ENCODE results near the gene CDH13. TPM values are rescaled to one million over a fixed set of nuclear protein-coding genes. Genes with fewer than 3 reads are reported as not detected.

Gene CDH13
- total RNA-seq, 4 donors from 2014 or later, result 5.8 to 36.7 (median 20.4) TPM

DNA sequence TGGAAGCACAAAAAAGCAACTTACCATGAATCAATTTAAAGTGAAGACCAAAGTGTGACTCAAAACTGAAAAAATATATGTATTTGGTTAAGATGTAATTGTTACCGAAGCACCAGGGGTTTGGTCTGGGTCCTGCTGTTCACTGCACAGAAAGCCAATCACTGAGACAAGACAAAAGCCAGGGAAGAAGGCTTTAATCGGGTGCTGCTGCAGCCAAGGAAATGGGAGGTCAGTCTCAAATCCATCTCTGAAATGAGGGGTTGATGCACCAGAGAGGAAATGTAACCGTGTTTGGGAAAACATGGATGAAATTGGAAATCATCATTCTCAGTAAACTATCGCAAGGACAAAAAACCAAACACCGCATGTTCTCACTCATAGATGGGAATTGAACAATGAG is 1107.4 kb downstream of the CDH13 start:
- ATAC-seq, result no peak
- no peak for TF ChIP-seq CTCF (IDR thresholded peaks at IDR 0.05 in 4 of 5, conservative IDR thresholded peaks at IDR 0.05 in 1 of 5)
- TF ChIP-seq POLR2A (IDR thresholded peaks at IDR 0.05), result no peak
- intact Hi-C loops (cut with DNase I; ENCODE audit: low total_unique reads), result no loop called here

GRCh38 chr16:83737729-83738354 is 1111.1 kb downstream of the CDH13 start:
- no peak for TF ChIP-seq POLR2A (IDR thresholded peaks at IDR 0.05)
- TF ChIP-seq CTCF (IDR thresholded peaks at IDR 0.05 in 4 of 5, conservative IDR thresholded peaks at IDR 0.05 in 1 of 5), result no peak
- Histone ChIP-seq H3K4me1 (no peaks in the 10 kb centered on the region), H3K4me3 (no peak overlapping the region), H3K9me3 (no peaks in the 10 kb centered on the region), H3K27ac (no peak overlapping the region), H3K36me3 (no peaks in the 10 kb centered on the region), H3K27me3 (no peaks in the 10 kb centered on the region)
- ATAC-seq (no peak), DNase-seq (no peak)
- in situ Hi-C loops (cut with MboI; ENCODE audit: low sequenced_read_pairs in 4 of 4) (loop anchor here in 1 of 4 donors (25.0 kb wide), 1 partner anchor 101 kb away; no protein-coding TSS in a partner anchor), intact Hi-C loops (cut with DNase I; ENCODE audit: low total_unique reads) (no loop called here)

More for the DNA sequence above, 1107.4 kb downstream of the CDH13 start:
- Histone ChIP-seq H3K27ac (no peak overlapping the region), H3K4me1 (no peaks in the 10 kb centered on the region), H3K4me3 (no peak overlapping the region), H3K9me3 (no peaks in the 10 kb centered on the region), H3K27me3 (no peaks in the 10 kb centered on the region), H3K36me3 (no peaks in the 10 kb centered on the region)
- DNase-seq, result no peak
- in situ Hi-C loops (cut with MboI; ENCODE audit: low sequenced_read_pairs in 4 of 4), result loop anchor here in 1 of 4 donors (25.0 kb wide), 1 partner anchor 97 kb away; no protein-coding TSS in a partner anchor

GRCh38 chr16:83738923-83739503 is 1112.2 kb downstream of the CDH13 start:
- intact Hi-C loops (cut with DNase I; ENCODE audit: low total_unique reads) (no loop called here), in situ Hi-C loops (cut with MboI; ENCODE audit: low sequenced_read_pairs in 4 of 4) (loop anchor here in 1 of 4 donors (25.0 kb wide), 1 partner anchor 102 kb away; no protein-coding TSS in a partner anchor)
- H3K27me3 ChIP-seq, result no peaks in the 10 kb centered on the region
- no peak overlapping the region for H3K4me3 ChIP-seq
- H3K36me3 ChIP-seq, result no peaks in the 10 kb centered on the region
- H3K27ac ChIP-seq, result no peak overlapping the region
- ATAC-seq, result no peak
- no peaks in the 10 kb centered on the region for H3K4me1 ChIP-seq
- H3K9me3 ChIP-seq, result no peaks in the 10 kb centered on the region
- no peak for DNase-seq
- TF ChIP-seq CTCF (IDR thresholded peaks at IDR 0.05 in 4 of 5, conservative IDR thresholded peaks at IDR 0.05 in 1 of 5) (no peak), POLR2A (IDR thresholded peaks at IDR 0.05) (no peak)

DNA sequence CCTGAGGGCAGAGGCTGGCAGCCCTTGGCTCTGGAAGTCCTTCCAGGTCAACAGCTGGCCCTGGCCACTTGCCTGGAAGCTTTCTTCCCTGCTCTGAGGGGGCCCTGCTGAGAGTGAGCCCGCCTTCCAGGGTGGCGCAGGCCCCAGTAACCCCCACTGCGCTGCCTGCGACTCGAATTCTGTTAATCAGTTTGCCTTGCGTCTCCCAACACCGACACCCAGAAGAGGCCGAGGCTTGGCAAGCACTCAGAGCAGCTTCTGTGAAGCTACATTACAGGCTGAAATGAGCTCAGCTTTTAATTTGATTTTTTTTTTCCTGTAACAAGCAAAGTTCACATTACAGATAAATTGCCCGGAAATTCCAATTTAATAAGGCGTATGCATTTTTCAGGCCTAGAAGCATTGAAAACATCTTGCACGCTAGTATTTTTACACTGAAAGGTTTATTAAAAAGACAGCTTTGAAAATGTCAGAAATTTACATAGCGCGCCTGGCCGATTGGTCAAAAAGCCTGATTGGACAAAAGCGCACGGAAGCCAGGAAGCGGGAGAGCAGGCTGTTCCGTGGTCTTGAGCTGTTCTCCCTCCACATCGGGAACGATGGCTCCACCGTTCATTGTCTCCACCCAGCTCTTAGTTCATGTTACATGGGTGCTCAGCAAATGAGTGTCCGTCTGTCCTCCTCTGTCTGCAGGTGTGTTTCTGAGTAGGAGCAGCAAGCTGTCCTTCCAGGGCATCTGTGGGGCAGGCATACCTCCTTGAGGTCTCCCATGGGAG is 1115.5 kb downstream of the CDH13 start:
- DNase-seq (no peak), ATAC-seq (no peak)
- Histone ChIP-seq H3K36me3 (no peaks in the 10 kb centered on the region), H3K4me3 (no peak overlapping the region), H3K27me3 (no peaks in the 10 kb centered on the region), H3K4me1 (no peaks in the 10 kb centered on the region), H3K9me3 (no peaks in the 10 kb centered on the region), H3K27ac (no peak overlapping the region)
- in situ Hi-C loops (cut with MboI; ENCODE audit: low sequenced_read_pairs in 4 of 4) (loop anchor here in 1 of 4 donors (25.0 kb wide), 1 partner anchor 105 kb away; no protein-coding TSS in a partner anchor), intact Hi-C loops (cut with DNase I; ENCODE audit: low total_unique reads) (no loop called here)
- TF ChIP-seq POLR2A (IDR thresholded peaks at IDR 0.05), result no peak
- no peak for TF ChIP-seq CTCF (IDR thresholded peaks at IDR 0.05 in 4 of 5, conservative IDR thresholded peaks at IDR 0.05 in 1 of 5)
